Stimulated activated CD8-positive, alpha-beta memory T cell treated with anti-CD3 and anti-CD28 coated beads, Interleukin-12 subunit alpha, Interleukin-12 subunit beta, amount 100 ng/mL, for 24 hours (primary cell): ENCODE measurements around the gene FBXW8.
"Not testable (repeated sequence)": the region's sequence is repeated elsewhere in the genome, so short reads cannot be mapped to it uniquely, and the experiment has no call there.

ENCODE experiments used
- DNase-seq: peaks from one replicate; pipeline ENCODE4 v3.0.0-alpha.2; 2020; ENCODE audit errors: extremely low read depth

FBXW8 gene

DNA sequence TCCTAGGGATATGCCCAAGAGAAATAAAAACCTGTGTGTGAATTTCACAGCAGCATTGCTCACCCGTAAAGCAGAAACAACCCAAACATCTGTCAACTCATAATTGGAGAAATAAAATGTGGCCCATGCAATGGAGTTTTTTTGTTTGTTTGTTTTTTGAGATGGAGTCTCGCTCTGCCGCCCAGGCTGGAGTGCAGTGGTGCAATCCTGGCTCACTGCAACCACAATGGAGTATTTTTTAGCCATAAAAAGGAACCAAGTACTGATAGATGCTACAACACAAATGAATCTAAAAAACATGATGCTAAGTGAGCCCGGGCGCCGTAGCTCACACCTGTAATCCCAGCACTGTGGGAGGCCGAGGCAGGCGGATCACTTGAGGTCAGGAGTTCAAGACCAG is 146.9 kb downstream of the FBXW8 start:
- not testable (repeated sequence) for DNase-seq

DNA sequence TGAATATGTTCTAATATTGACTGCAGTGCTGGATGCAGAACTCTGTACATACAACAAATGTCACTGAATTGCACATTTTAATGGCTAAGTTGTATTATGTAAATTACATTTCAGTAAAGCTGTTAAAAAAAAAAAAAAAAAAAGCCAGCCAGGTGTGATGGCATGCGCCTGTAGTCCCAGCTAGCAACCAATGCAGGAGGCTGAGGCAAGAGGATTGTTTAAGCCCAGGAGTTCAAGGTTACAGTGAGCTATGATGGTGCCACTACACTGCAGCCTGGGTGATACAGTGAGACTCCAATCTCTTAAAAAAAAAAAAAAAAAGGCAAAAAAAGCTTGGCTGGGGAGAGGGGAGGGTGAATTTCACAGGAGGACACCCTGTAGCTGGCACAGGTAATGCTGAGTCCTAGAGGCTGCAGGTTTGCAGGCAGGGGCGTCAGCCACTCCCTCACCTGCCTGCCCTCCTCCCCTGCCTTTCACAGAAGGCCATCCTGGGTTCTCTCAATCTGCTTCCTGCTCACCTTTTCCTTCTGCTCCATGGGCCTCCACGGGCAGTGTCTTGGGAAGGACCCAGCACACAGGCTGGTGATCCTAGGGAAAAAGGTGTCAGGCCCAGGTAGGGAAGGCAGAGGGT is 147.8 kb downstream of the FBXW8 start:
- no peak for DNase-seq

DNA sequence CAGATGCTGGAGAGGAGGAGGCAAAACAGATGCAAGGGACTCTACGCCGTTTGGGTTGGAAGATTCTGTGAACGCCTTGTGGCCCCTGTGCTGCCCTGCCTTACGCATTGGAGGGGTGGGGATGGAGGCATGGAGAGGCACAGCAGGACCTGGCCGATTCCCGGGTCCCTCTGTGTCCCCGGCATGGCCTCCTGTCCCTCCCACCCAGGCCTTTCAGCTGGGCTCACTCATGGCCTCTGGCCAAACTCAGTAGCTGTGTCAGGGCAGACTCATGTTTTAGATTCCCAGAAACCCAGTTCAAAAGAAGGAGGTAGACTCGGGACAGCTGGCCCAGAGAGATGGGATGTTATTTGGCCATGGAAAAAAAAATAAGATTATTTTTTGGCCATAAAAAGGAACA is 148.4 kb downstream of the FBXW8 start:
- DNase-seq, result no peak

DNA sequence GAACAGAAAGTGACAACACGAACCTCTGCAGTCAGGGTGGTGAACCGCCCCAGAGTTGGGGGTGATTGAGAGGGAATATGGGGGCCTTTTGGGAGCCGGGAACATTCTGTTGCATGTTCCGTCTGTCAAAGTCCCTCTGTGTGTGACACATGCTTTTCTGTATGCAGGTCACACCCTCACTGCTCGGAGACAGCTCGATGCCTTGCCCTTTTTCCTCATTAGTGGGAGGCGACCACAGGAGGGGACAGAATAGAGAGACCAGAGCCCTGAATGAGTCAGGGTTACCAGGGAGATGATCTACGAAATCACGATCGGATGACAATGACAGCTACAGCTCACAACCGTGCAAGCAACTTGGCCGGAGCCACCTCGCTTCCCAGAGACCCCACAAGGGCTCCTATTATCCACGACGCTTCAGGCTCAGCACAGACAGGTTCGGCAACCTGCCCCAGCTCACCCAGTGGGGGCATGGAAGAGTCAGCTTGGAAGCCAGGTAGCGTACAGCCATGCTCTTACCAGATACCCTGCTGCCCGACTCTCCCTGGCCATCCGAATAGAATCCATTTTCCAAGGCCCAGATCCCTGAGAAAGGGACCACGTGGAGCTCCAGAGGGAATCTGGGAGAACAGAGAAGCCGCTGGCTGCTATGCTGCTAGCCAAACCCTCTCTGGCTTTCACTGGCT is 149.6 kb downstream of the FBXW8 start:
- DNase-seq, result no peak

DNA sequence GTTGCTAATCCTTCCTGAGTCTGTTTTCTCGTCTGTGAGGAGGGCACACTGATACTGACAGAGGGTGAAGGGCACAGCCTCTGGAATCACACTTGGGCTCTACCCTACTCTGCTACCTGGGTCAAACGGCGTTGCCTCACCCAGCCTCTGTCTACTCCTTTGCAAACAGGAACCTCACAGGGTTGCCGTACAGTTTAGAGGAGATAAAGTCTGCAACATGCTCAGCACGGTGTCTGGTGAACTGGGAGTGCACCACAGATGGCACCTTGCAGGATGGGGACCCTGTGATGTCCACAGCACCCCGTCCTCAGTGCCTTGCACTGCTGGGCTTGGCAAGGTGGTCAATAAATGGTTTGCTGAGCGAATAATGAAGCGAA is 150.2 kb downstream of the FBXW8 start:
- DNase-seq, result no peak

DNA sequence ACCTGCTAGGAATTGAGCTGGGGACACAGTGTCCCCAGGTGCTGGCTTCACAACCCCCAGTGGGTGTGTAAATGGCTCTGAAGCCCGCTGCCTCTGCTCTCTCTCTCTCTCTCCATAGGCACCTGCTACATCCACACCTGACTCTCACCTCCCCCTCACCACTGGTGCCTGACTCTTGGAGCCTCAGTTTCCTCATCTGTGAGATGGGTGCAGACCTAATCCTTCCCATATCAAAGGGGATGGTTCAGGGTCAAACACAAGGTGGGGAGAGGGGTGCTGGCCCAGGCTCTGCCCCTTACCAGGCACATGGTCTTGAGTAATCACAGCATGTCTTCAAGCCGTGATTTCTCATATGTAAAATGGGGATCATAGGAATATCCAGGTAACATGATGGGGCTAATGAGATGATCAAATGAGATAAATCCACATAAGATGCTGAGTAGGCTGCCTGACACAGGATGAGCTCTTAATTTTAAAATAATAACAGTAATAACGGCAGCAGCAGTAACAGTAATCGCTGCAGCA is 150.9 kb downstream of the FBXW8 start:
- DNase-seq, result no peak

DNA sequence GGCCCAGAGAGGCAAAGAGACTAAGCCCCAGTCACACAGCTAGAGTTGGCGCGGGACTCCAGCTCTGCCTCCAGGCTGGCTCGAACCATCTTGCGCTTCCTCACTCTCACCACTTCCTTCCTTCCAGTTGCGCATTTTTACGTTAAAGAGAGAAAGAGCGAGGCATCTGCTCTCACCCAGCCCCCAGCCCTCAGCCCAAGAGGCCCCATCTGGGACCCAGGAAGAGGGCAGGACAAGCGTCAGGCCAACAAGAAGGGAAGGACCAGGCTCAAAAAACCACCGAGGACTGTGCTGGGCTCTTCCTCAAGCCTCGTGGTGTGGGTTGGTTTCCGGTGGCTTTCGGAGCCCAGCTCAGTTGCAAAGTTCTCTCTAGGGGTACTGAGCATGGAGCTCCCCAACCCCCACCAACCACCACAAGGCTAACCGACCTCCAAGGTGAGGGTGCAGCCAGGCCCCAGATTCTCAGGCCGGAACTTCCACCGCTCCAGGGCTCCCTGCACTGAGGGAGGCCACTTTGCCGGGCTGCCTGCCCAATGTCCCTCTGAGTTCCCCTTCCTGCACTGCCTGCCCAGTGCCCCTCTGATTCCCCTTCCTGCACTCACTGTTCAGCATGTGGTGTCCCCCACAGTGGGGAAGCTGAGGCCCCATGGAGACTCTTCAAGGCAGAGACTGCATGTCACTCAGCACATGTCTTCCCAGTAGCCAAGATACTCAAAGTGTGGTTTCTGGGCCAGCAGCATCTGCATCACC is 152.6 kb downstream of the FBXW8 start:
- DNase-seq, result no peak

DNA sequence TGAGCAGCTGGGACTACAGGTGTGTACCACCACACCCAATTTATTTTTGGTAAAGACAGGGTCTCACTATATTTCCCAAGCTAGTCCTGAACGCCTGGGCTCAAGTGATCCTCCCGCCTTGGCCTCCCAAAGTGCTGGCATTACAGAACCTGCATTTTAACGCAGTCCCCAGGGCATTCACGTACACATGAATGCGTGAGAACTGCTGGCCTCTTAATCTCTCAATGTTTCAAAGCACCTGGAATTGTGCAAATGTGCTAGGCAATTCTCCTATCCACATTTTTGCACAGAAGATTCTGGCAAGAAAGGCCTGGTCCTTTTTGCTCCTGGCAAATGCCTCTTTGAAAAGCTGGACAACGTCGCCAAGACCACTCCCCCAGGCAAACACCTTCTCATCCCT is 153.3 kb downstream of the FBXW8 start:
- no peak for DNase-seq

DNA sequence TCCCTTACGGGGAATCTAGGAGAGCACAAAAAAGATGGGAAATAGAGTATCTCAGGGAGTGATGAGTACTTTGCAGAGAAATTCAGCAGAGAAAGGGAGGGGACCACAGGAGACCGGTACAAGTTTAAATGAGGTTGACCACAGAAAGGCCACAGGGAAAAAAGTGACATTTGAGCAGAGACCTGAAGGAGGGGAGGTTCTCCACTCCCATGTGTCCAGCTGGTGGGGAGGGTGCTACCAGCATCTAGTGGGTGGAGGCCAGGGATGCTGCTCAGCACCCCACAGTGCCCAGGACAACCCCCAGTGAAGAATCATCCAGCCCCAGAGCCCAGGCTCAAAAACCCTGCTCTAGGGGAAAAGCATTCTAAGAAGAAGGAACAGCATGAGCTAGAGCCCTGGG is 153.8 kb downstream of the FBXW8 start:
- no peak for DNase-seq

DNA sequence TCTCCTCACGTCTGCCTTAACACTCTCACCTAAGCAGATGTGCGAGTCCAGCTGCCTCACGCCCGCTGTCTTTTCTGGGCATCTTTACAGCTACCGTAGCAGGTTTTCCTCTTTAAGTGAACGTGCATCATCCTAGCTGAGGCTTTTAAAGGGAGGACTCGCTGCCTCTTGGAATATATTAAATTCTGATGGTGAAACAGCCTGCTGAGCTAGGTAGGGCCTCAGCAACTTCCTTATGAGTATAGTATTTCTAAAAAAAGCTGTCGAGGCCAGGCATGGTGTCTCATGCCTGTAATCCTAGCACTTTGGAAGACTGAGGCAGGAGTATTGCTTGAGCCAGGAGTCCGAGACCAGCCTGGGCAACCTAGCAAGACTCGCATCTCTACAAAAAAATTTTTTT is 156.3 kb downstream of the FBXW8 start:
- DNase-seq, result no peak

DNA sequence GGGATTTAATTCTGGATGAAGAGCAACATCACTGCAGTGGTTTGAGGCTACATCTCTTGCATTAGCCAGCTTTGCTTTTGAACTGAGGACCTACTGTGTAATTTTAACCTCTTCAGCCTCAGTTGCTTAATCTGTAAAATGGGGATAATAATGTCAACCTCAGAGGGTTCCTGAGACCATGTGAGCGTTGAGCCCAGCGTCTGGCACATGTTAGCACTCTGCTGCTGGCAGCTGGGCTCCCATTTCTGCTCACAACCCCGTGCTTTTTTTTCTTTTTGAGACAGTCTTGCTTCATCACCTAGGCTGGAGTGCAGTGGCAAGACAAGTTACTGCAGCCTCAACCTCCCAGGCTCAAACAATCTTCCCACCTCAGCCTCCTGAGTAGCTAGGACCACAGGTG is 156.9 kb downstream of the FBXW8 start:
- DNase-seq, result no peak

DNA sequence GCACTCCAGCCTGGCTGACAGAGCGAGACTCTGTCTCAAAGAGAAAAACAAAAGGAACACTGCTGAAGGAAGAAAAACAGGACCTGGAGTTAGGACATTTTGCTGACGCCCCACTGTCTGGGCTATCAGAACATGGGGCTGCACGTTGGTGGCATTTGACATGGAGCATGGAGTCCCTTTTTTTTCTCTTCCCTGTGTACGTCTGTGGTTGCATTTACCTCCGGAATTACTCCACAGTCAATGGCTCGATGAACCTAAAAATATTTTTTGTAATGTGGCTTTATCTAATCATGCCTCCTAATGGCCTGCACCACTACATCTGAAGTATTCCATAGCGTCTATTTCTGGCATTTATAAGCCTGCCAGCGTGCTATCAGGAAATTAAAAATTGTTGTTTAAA is 157.7 kb downstream of the FBXW8 start:
- no peak for DNase-seq

DNA sequence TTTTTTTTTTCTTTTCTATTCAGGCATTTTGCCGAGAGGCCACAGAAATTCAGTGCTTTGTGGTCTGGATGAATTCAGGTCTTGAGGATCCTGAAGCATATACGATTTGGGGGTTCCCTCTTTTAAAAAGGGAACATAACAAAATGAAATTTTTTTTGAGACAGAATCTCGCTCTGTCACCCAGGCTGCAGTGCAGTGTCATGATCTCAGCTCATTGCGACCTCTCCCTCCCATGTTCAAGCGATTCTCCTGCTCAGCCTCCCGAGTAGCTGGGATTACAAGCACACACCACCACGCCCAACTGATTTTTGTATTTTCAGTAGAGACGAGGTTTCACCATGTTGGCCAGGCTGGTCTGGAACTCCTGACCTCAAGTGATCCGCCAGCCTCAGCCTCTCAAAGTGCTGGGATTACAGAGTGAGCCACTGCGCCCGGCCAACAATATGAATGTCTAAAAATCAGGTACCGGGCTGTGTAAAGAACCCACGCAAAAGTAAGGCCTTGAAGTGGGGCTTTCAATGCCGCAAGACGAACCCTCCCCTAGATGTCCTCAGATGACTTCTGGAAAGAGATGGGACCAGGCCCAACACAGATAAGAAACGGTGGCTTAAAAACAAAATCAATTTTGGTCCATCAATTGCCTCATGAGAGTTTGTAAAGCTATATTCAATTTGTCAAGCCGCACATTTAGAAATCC is 158.5 kb downstream of the FBXW8 start:
- DNase-seq, result no peak

DNA sequence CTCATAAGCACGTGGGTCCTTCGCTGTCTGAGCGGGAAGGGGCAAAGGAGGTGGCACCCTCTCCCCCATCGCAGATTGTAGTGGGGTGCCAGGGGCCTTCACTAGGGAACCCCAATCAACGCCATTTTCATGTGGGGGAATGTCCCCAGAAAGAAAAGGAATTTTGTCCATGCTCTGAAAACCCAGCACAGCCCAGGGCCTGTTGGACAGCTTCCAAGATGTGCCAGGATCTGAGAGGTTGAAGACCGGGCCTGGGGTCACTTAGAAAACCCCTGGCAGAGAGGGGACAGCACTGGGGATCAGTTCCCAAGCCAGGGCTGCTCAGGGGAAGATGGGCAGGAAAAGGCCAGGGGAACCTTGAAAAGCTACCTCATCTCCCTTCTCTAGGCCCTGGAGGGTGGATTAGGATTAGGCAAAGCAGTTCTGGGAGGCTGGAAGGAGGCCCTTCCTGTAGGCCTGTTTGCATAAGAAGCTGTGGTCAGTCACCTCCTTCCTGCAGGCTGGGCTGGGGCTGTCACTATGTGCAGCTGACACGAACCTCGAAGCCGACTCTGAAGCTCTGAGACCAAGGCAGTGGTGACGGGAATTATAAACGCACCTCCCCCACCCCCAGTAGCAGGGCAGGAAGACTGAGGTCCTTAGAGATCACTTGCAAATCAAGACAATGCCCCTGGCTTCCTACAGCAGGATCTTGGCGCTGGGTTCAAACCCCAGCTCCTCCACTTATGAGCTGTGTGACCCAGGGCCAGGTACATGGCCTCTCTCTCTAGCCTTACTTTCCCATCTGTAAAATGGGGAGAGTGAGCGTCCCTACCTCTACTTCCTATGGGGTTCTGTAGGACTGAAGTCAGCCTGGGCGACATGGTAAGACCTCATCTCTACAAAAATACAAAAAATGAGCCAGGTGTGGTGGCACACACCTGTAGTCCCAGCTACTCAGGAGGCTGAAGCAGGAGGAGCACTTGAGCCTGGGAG is 159.5 kb downstream of the FBXW8 start:
- DNase-seq, result no peak

DNA sequence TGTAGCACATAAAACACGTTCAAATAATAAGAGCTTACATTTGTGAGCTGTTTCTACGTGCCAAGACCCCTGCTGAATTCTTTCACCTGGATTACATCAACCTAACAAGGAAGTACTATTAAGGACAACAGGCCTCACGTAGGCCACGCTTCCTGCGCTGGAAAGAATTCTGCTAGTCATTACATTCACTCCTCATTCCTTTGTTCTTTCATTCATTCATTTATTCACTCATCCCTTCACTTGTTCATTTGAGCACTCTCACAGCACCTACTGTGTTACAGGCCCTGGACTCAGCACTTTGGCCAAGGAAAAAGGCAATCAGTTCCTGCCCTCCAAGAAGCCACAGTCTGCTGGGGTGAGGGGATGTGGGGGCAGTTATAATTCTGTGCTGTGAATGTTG is 160.3 kb downstream of the FBXW8 start:
- no peak for DNase-seq

DNA sequence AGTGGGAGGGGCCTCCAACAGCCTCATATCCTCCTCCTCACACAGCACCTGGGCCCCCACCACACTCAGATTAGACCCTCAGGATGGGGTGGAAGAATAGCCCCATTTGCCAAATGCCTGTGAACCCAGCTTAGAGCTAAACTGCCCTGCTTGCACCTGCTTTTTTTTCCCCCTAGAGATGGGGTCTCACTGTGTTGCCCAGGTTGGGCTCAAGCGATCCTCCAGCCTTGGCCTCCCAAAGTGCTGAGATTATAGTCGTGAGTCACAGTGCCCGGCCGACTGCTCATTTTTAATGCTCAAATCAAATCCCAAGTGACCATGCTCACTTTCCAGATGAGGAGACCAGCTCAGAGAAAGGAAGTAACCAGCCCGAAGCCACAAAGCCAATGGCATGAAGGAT is 161.4 kb downstream of the FBXW8 start:
- DNase-seq, result no peak

DNA sequence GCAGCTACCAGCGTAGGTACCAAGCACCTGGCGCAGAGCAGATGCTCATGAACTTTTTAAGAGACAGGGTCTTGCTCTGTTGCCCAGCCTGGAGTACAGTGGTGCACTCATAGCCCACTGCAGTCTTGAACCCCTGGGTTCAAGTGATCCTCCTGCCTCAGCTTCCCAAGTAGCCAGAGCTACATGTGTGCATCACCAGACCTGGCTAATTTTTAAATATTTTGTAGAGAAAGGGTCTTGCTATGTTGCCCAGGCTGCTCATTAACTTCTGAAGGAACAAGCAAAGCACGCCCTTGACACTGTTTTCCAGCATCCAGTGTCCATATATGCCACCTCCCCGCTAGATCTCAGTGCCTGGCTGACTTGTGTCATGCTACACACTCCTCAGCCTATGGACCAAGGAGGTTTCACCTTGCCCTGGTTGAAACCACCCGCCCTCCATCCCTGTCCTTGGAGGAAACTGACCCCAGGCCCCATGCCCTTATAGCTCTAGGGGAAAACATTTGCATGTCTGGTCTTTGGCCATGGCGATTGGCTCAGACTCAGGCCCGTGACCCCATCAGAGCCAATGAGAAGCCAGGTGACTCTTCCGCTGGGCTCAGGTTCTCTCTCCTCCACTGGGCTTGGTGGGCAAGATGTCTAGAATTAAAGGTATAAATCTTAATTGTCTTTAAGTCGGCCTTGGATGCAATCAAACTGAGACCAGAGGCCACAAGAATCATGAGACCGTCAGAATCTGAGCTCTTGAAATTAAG is 162.2 kb downstream of the FBXW8 start:
- DNase-seq, result no peak

DNA sequence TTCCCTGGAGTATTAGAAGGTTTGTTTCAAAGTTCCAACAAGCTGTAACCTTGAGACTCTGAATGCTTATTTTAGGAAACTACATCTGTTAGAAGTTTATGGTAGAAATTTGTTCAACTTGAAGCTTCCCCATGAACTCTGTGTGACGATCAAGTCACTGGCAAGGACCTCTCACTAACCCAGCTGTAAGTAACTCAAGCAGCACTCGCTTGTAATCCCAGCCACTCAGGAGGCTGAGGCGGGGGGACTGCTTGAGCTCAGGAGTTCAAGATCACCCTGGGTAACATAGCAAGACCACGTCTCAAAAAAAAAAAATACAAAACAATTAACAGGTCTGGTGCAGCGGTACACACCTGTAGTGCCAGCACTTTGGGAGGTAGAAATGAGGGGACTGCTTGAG is 162.9 kb downstream of the FBXW8 start:
- DNase-seq, result no peak

DNA sequence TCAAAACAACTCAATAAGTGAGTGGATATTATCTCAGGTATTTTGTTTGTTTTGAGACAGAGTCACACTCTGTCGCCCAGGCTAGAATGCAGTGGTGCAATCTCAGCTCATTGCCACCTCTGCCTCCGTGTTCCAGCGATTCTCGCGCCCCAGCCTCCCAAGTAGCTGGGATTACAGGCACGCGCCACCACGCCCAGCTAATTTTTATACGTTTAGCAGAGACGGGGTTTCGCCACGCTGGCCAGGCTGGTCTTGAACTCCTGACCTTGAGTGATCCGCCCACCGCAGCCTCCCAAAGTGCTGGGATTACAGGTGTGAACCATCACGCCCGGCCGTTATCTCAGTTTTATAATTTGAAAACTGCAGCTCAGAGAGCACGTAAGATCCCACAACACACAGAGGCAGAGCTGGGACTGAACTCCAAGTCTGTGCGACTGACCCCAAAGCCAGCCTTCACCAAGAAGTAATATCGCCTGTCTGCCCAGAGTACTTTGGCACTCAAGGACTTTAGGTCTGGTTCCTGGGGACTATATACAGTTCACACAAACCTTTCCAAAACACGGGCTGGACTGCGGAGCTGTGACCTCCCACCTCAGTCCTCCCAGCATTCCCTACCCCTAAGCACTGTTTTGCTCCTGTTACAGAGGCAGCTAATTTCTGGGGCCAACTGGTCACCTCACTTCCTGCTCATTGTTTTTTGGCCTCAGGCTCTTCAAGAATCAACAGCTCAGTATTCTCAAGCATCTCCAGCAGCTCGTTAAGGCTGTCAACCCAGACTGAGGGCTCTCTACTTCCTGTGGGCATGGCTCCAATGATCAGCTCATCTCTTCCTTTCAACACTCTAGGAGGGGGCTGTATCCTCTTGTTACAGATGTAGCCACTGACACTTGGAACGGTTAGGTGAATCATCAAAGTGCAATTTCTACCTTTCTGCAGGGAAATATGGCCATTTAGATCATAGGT is 165.9 kb downstream of the FBXW8 start:
- no peak for DNase-seq
